ENCODE results near the gene SOX11.

GRCh38 chr2:5730386-5730785, 38.2 kb downstream of the SOX11 start:
- TF ChIP-seq, protein P1, sequence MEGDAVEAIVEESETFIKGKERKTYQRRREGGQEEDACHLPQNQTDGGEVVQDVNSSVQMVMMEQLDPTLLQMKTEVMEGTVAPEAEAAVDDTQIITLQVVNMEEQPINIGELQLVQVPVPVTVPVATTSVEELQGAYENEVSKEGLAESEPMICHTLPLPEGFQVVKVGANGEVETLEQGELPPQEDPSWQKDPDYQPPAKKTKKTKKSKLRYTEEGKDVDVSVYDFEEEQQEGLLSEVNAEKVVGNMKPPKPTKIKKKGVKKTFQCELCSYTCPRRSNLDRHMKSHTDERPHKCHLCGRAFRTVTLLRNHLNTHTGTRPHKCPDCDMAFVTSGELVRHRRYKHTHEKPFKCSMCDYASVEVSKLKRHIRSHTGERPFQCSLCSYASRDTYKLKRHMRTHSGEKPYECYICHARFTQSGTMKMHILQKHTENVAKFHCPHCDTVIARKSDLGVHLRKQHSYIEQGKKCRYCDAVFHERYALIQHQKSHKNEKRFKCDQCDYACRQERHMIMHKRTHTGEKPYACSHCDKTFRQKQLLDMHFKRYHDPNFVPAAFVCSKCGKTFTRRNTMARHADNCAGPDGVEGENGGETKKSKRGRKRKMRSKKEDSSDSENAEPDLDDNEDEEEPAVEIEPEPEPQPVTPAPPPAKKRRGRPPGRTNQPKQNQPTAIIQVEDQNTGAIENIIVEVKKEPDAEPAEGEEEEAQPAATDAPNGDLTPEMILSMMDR (optimal IDR thresholded peaks at IDR 0.05 in 1 of 3, IDR thresholded peaks at IDR 0.05 in 1 of 3, conservative IDR thresholded peaks at IDR 0.05 in 1 of 3; ENCODE audit: extremely low read depth in 1 of 3, insufficient read depth in 2 of 3, low read length in 3 of 3) = no peak
- no peak for TF ChIP-seq EZH2 (IDR thresholded peaks at IDR 0.05; ENCODE audit: low read length)

Data from keratinocyte (primary cell).